Keratinocyte (primary cell): Measurements from ENCODE around the gene LDLRAP1. TPM values are rescaled to one million over a fixed set of nuclear protein-coding genes. Genes with fewer than 3 reads are reported as not detected.

ENCODE experiments used
- DNase-seq: peaks from one replicate; pipeline ENCODE4 v3.0.0-alpha.2; 2011; ENCODE audit warnings: low read depth, missing footprints, low spot score
- FAIRE-seq: peaks from 2 replicates; lab custom pipeline; 2011; peaks lifted over from hg19 to GRCh38; lab: Jason Lieb, UNC
- H2AFZ ChIP-seq: 2 replicates; pipeline ENCODE4 v1.6.0; 2012; ENCODE audit warnings: low read length, control low read depth, inconsistent platforms; ENCODE audit not compliant: control insufficient read depth
- H3K27ac ChIP-seq: 2 replicates; pipeline ENCODE4 v1.5.1; 2011; ENCODE audit warnings: low read length; ENCODE audit not compliant: control insufficient read depth, insufficient read depth
- H3K27me3 ChIP-seq: 3 replicates; pipeline ENCODE4 v1.6.0; 2011; ENCODE audit warnings: low read length; ENCODE audit not compliant: control insufficient read depth, insufficient read depth; ENCODE audit errors: extremely low read depth
- H3K36me3 ChIP-seq, 2 experiments: 2 replicates in 1 of 2; 3 replicates in 1 of 2; pipeline ENCODE4 v1.5.1; 2011; ENCODE audit warnings: low read length in 2 of 2, mild to moderate bottlenecking in 1 of 2; ENCODE audit not compliant: control insufficient read depth in 2 of 2, insufficient read depth in 2 of 2; ENCODE audit errors: extremely low read depth in 1 of 2
- H3K4me1 ChIP-seq: 3 replicates; pipeline ENCODE4 v1.5.1; 2011; ENCODE audit warnings: low read length; ENCODE audit not compliant: control insufficient read depth, insufficient read depth; ENCODE audit errors: extremely low read depth
- H3K4me2 ChIP-seq: 3 replicates; pipeline ENCODE4 v1.6.0; 2011; ENCODE audit warnings: low read depth, low read length; ENCODE audit not compliant: control insufficient read depth, insufficient read depth; ENCODE audit errors: extremely low read depth
- H3K4me3 ChIP-seq, 3 experiments: fragments of 200-600 bp in 1 of 3; sonication (generic) in 1 of 3; 2 replicates in 2 of 3; 3 replicates in 1 of 3; pipeline ENCODE4 v1.5.1; 2011 to 2016; ENCODE audit warnings: low read length in 3 of 3, mild to moderate bottlenecking in 3 of 3, control low read depth in 2 of 3, inconsistent platforms in 1 of 3, low read depth in 1 of 3, mixed read lengths in 1 of 3, mixed run types in 1 of 3, moderate library complexity in 1 of 3; ENCODE audit not compliant: control insufficient read depth in 2 of 3, insufficient read depth in 2 of 3; ENCODE audit errors: extremely low read depth in 1 of 3
- H3K79me2 ChIP-seq: 2 replicates; pipeline ENCODE4 v1.6.0; 2012; ENCODE audit warnings: low read length; ENCODE audit not compliant: control insufficient read depth, insufficient read depth
- H3K9ac ChIP-seq: 3 replicates; pipeline ENCODE4 v1.6.0; 2011; ENCODE audit warnings: low read length; ENCODE audit not compliant: control insufficient read depth, insufficient read depth; ENCODE audit errors: extremely low read depth
- H3K9me1 ChIP-seq: 3 replicates; pipeline ENCODE4 v1.6.0; 2011; ENCODE audit warnings: low read length; ENCODE audit not compliant: control insufficient read depth, insufficient read depth; ENCODE audit errors: extremely low read depth
- H3K9me3 ChIP-seq: 2 replicates; pipeline ENCODE4 v1.5.1; 2012; ENCODE audit warnings: low read depth, low read length; ENCODE audit not compliant: control insufficient read depth
- H4K20me1 ChIP-seq: 3 replicates; pipeline ENCODE4 v1.6.0; 2011; ENCODE audit warnings: low read length; ENCODE audit not compliant: control insufficient read depth, insufficient read depth; ENCODE audit errors: extremely low read depth
- EZH2 ChIP-seq: IDR thresholded peaks from one replicate; pipeline ENCODE4 v1.6.1; 2012; ENCODE audit warnings: inconsistent platforms, mild to moderate bottlenecking, low read length, moderate library complexity
- dilution Hi-C: fragments of 300-500 bp; cut with MboI; formaldehyde crosslinking; loops from one replicate; pipeline ENCODE4 v1.7.0; 2020; ENCODE audit warnings: low sequenced_read_pairs; ENCODE audit not compliant: extremely low pct_ligation_motif_present
- polyA plus RNA-seq, 5 experiments: library from polyadenylated mRNA; depleted of rRNA in 3 of 5; stranded (reverse) in 3 of 5; stranded (forward) in 1 of 5; unstranded in 1 of 5; fragments of >200 nt; gene quantifications; 1 replicate in 1 of 5; 2 replicates in 3 of 5; 3 replicates in 1 of 5; pipeline versions ENCODE4 v1.2.1 to v1.2.3, GENCODE V29; 2011 to 2012; ENCODE audit warnings: missing spikeins in 2 of 5, low read depth in 1 of 5, low replicate concordance in 1 of 5
- TF ChIP-seq, protein P1 (sequence below), 3 experiments: IDR thresholded peaks in 1 of 3; conservative IDR thresholded peaks in 1 of 3; optimal IDR thresholded peaks in 1 of 3; 2 replicates in 2 of 3; 3 replicates in 1 of 3; pipeline versions ENCODE3 to v1.5.1; 2011; ENCODE audit warnings: low read length in 3 of 3, mild to moderate bottlenecking in 3 of 3, moderate library complexity in 2 of 3, control low read depth in 1 of 3, inconsistent platforms in 1 of 3; ENCODE audit not compliant: insufficient read depth in 2 of 3; ENCODE audit errors: extremely low read depth in 1 of 3

The LDLRAP1 gene
- polyA plus RNA-seq, 1 donor (not counting 4 experiments of a cell fraction or from before 2014, with no cell fraction given): 22.3 TPM

DNA sequence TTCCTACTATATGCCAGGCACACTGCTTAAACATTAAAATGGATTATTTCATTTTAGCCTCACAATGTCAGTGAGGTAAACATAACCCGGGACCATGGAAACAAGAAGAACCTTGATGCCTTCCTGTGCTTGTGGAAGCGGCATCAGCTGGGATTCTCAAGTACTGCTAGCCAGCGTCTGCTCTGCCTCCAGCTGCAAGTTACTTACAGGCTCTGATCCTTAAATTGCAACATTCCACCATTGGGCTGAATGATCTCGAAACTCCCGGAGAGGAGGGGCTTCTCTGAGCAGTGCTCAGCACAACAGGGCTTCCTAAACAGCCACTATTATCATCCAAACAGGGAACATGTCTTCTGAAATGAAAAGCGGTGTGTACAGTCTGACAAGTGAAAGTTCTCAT lies 66.5 kb downstream of the LDLRAP1 start:
- no peak for FAIRE-seq
- dilution Hi-C loops: no loop called here
- Histone ChIP-seq H3K36me3 (no peaks in the 10 kb centered on the region), H2AFZ (no peak overlapping the region), H3K9me1 (no peaks in the 10 kb centered on the region), H3K27me3 (peaks cover 21% of the 10 kb centered on the region), H4K20me1 (no peaks in the 10 kb centered on the region), H3K9ac (no peak overlapping the region), H3K4me2 (no peak overlapping the region), H3K4me3 (no peak overlapping the region), H3K27ac (no peak overlapping the region), H3K4me1 (peaks cover 3% of the 10 kb centered on the region), H3K79me2 (no peaks in the 10 kb centered on the region), H3K9me3 (no peaks in the 10 kb centered on the region)
- TF ChIP-seq, protein P1, sequence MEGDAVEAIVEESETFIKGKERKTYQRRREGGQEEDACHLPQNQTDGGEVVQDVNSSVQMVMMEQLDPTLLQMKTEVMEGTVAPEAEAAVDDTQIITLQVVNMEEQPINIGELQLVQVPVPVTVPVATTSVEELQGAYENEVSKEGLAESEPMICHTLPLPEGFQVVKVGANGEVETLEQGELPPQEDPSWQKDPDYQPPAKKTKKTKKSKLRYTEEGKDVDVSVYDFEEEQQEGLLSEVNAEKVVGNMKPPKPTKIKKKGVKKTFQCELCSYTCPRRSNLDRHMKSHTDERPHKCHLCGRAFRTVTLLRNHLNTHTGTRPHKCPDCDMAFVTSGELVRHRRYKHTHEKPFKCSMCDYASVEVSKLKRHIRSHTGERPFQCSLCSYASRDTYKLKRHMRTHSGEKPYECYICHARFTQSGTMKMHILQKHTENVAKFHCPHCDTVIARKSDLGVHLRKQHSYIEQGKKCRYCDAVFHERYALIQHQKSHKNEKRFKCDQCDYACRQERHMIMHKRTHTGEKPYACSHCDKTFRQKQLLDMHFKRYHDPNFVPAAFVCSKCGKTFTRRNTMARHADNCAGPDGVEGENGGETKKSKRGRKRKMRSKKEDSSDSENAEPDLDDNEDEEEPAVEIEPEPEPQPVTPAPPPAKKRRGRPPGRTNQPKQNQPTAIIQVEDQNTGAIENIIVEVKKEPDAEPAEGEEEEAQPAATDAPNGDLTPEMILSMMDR (optimal IDR thresholded peaks at IDR 0.05 in 1 of 3, IDR thresholded peaks at IDR 0.05 in 1 of 3, conservative IDR thresholded peaks at IDR 0.05 in 1 of 3; ENCODE audit: extremely low read depth in 1 of 3, insufficient read depth in 2 of 3, low read length in 3 of 3): no peak
- no peak for TF ChIP-seq EZH2
- no peak for DNase-seq

DNA sequence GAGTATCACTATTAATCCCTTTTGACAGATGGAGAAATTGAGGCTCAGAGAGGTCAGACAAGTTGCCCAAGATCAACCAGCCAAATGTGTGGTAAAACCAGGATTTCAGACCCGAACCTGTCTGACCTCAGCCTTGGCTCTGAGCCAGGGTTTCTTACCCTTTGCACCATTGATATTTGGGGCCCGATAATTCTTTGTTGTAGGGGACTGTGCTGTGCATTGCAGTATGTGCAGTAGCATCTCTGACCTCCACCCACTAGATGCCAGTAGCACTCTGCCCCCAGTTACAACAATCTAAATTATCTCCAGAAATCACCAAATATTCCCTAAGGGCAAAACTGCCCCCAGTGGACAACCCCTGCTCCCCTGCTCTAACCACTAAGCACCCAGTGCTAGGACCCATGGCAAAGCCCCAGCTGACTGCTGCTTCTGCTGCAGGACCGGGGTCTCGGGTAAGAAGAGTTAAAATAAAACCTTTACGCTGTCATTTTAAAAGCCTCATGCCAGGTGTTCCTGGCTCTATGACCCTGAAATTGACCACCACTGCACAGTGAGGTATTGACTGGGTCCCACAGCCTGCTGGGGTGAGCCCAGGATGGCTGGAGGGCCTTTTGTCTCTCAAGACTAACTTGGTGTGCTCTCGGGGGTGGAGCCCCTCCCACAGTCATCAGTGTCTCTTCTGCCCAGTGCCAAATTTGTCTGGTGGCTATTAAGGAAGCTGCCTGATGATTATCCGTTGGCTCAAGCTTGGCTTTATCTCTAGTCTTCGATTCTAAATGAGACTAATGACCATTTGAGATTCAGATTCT lies 67.6 kb downstream of the LDLRAP1 start:
- Histone ChIP-seq H3K4me3 (no peak overlapping the region), H3K4me2 (no peak overlapping the region), H2AFZ (no peak overlapping the region), H3K9me3 (no peaks in the 10 kb centered on the region), H3K27ac (no peak overlapping the region), H3K4me1 (peaks cover 3% of the 10 kb centered on the region), H3K79me2 (no peaks in the 10 kb centered on the region), H3K36me3 (no peaks in the 10 kb centered on the region), H3K9ac (no peak overlapping the region), H3K27me3 (peaks cover 28% of the 10 kb centered on the region), H4K20me1 (no peaks in the 10 kb centered on the region), H3K9me1 (no peaks in the 10 kb centered on the region)
- no peak for FAIRE-seq
- no peak for DNase-seq
- dilution Hi-C loops: no loop called here
- TF ChIP-seq EZH2: no peak
- TF ChIP-seq, protein P1 (optimal IDR thresholded peaks at IDR 0.05 in 1 of 3, IDR thresholded peaks at IDR 0.05 in 1 of 3, conservative IDR thresholded peaks at IDR 0.05 in 1 of 3; ENCODE audit: extremely low read depth in 1 of 3, insufficient read depth in 2 of 3, low read length in 3 of 3): peak; percentile 24 to 49 (median 27)
